Activated T-cell treated with anti-CD3 and anti-CD28 coated beads for 48 hours (primary cell): ENCODE results near the gene ENPP3.
"Not testable (repeated sequence)": the region's sequence is repeated elsewhere in the genome, so short reads cannot be mapped to it uniquely, and the experiment has no call there.

Experiments used
- DNase-seq: peaks from one replicate; pipeline ENCODE4 v3.0.0-alpha.2; 2020; ENCODE audit warnings: low read depth

Gene ENPP3

DNA sequence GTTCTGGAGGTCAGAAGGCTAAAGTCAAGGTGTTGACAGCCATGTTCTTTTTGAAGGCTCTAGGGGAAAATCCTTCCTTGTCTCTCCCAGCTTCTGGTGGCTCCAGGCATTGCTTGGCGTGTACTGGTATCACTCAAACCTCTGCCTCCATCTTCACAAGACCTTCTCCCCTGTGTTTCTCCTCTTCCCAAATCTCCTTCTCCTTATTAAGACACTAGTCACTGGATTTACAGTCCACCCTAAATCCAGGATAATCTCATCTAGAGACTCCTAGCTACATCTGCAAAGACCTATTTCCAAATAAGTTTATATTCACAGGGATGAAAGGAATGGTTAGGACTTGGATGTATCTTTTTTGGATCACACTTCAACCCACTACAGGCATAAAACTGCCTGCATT is 99.7 kb downstream of the ENPP3 start:
- DNase-seq: no peak

GRCh38 chr6:131739136-131739535 is 102.0 kb downstream of the ENPP3 start:
- DNase-seq: no peak

- no peak for DNase-seq
These were observed 103.1 kb downstream of the ENPP3 start for GRCh38 chr6:131740161-131740560.

GRCh38 chr6:131741688-131742393 is 104.7 kb downstream of the ENPP3 start:
- no peak for DNase-seq

GRCh38 chr6:131744432-131745287 is 107.6 kb downstream of the ENPP3 start:
- DNase-seq: no peak

DNA sequence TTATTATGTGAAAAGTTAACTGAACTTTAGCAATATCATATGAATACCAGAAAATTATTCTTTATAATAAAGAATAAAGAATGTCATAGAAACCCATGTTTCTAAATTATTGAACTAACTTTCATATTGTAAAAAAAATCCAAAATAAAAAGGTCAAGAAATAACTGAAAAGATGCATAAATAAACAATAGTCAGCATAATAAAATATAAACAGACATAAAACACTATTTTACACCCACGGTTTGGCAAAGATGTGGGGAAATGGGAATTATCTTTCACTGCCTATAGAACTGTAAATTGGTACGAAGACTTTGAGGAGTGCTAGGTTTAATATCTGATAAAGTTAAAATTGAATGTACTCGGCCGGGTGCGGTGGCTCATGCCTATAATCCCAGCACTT is 108.4 kb downstream of the ENPP3 start:
- DNase-seq: no peak

GRCh38 chr6:131747821-131748353 is 110.8 kb downstream of the ENPP3 start:
- DNase-seq: no peak

DNA sequence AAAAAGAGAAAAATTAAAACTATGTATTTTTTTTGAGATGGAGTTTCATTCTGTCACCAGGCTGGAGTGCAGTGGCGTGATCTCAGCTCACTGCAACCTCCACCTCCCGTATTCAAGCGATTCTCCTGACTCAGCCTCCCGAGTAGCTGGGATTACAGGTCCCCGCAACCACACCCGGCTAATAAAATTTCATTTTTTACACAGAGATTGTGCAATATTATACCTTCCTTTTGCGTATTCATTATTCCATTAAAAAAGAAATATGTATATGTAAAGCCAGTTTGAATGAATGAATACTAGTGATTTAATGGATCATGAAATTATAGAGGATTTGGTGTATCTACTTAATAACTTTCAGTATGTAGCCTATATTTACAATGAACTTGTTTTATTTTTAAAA is 111.9 kb downstream of the ENPP3 start:
- DNase-seq: no peak

GRCh38 chr6:131751012-131751715 is 114.1 kb downstream of the ENPP3 start:
- DNase-seq: not testable (repeated sequence)

DNA sequence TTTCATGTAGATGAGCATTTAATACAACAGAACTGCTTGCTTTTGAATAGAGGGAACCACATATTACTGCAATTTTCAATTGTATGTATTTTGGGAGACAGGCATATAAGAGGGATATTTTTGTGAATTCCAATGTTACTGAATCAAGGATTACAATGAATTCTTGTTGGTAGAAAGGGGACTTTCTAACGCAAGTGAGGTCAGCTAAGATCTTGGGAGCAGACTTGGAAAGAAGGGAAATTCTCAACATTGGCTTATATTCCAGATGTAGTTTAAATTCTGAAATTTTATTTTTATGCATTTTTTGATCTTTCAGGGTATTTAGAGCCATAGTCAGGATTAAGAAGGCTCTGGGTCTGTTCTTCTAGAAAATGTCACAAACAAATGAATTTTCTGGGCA is 117.0 kb downstream of the ENPP3 start:
- DNase-seq: no peak

- no peak for DNase-seq
These were observed 117.8 kb downstream of the ENPP3 start for GRCh38 chr6:131754715-131755567.

GRCh38 chr6:131755597-131755996 is 118.5 kb downstream of the ENPP3 start:
- no peak for DNase-seq

DNA sequence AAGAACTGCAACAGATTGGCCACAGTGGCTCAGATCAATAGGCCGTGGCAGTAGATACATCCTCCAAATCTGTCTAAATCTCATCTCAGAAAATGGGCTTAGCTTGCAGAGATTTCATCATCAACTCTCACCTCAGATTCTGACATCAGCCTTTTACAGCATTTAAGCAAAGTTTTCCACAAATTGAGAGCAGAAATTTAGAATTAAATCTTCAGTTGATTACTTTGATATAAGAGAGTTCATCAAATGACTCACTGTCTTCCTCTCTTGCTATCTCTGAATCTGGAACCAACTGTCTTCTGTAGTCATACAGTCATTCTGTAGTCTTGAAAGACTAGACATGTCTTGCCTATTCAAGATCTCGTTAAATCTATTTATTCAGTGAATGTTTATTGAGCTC is 118.9 kb downstream of the ENPP3 start:
- DNase-seq: no peak

DNA sequence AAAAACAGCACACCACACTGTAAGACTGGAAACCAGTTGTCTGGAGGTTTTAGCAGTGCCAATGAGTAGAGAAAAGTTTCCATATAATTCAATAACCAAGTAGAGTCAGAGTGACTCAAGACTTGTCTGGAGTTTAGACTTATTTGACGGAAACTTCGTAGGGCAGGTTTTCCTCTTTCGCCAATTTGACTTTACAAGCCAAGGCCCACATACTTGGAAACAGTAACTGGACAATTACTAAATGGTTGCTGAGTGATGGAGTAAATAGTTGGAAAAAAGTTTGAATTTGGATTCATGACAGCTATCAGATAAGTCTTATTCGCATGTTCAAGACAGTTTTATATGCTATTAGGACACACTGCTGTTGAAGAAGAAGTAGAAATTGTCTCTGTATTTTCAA is 121.8 kb downstream of the ENPP3 start:
- DNase-seq: no peak

DNA sequence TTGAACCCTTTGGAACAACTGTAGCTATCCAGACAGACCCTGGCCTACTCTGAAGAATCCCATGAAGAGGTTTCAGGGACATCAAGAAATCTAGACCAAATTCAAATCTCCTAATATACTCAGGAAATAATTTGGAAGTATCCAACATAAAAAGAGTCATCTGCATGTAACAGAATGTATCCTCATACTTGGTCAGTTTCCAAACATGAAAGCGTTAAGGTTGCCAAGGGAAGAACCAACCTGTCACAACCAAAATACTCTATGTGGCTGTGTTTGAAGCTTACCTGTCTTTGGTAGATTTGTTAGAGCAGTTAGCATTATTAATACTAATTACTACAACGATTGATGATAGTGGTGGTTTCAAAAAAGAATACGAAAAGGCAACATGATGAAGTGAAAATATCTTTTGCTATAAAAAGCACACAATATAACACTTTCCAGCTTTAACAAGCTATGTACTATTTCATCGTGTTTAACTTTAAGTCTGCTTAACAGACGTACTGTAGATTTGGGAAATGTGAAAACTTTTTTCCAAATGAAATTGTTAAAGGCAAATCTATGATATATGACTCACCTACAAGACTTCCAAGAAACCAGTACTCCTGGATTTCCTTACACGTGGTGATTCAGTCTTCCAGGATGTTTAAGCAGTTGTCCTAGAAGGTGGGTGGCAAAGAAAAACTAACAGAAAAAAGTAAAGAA is 124.1 kb downstream of the ENPP3 start:
- no peak for DNase-seq

- no peak for DNase-seq
These were observed 124.6 kb downstream of the ENPP3 start for GRCh38 chr6:131761762-131762067.

- DNase-seq: no peak
These were observed 125.9 kb downstream of the ENPP3 start for GRCh38 chr6:131762984-131763383.

DNA sequence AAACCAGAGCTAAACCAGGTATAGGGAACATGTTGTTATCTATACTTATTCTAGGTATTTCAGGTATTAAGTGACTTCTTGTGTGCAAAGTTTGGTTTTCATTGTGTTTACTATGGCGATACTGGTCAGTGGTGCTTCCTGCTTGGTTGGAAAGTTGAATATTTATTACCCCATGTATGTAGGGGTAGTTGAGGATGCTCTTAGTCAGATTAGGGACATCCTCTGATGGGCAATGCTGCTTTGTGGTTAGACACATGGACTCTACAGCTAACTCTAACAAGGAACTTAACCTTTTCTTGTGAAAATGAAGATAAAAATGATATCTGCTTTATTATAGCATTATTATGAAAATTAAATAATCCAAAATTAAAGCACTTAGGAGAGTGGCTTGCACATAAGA is 126.6 kb downstream of the ENPP3 start:
- no peak for DNase-seq

DNA sequence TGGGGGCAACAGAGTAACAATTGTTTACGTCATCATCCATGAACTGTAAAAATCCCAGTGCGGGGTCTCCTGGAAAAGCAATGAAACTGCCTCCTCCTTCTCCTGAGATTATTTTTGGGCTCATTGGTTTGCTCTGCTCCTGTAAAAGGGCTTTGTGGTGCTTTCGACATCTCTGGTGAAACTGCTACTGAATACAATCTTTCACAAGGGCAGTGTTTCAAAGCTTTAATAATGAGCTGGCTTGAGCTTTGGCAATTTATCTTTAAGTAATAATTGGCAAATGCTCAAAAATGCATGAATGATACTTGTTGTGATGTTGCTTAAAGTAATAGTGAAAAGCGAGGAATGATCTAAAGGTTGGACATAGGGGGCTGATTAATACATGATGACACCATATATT is 127.2 kb downstream of the ENPP3 start:
- no peak for DNase-seq

DNA sequence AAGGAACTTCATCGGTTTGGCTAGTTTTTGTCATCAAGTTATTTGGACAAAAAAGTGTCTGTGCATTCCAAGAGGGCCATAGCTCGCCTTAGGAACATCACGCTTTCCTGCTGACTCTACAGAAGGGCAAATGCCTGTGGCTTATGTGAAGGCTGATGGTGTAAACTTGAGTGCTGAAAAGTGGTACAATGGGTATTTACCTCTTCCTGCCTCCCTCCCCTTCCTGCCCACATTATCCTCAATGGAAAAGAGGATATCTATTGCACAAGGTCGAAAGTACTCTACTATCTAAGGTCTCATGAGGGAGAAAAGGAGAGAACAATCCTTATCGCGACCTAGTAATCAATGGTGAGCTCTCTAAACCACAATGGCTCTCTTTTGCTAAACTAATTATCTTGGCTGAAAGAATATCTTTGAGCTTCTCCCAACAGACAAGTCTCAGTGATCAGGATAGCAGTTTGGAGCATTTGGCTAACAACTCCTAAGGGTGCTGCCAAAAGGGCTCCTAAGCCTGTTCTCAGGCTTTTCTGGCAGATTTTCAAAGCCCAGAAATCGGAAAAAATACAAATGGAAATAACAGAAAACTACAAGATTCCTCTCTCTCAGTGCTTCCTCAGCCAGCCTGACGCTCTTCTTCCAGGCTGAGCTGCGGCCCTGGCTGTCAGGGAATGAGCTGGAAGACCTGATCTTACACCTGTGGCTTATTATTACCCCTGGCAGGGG is 128.1 kb downstream of the ENPP3 start:
- DNase-seq: no peak

GRCh38 chr6:131765804-131766135 is 128.7 kb downstream of the ENPP3 start:
- no peak for DNase-seq
